IMR-90 (cell line): ENCODE data around the gene PAFAH2. TPM values are rescaled to one million over a fixed set of nuclear protein-coding genes. Genes with fewer than 3 reads are reported as not detected.

Experiments
- ATAC-seq: fragments of 200-7000 bp; cut with Tn5 transposase; 2 replicates; pipeline ENCODE4 v1.9.1; 2020; ENCODE audit warnings: low read depth, mild to moderate bottlenecking, moderate library complexity
- BruUV-seq: library from RNA; stranded (reverse); fragments of 400-500 nt; replicated peaks from 2 replicates; lab custom pipeline; 2021; lab: Mats Ljungman, UMichigan
- CTCF ChIA-PET: fragments of 300-600 bp; formaldehyde crosslinking; extraction: SDS; loops from one replicate; lab custom pipeline; 2021; ENCODE audit warnings: antibody characterized with exemption; lab: Yijun Ruan, JAX
- POLR2A ChIA-PET: fragments of 300-600 bp; sonication (Branson Sonifier 250); formaldehyde crosslinking; loops from one replicate; lab custom pipeline; 2022; ENCODE audit warnings: antibody characterized with exemption; ENCODE audit not compliant: unreplicated experiment; lab: Charles Lee
- DNase-seq: peaks from one replicate; pipeline ENCODE4 v3.0.0; 2013
- H2AFZ ChIP-seq: replicated peaks from 2 replicates; pipeline ENCODE3; 2013; ENCODE audit warnings: low read length, mild to moderate bottlenecking; ENCODE audit not compliant: poor library complexity
- H2AK5ac ChIP-seq: 2 replicates; pipeline ENCODE4 v1.6.1; 2013; ENCODE audit warnings: low read depth, low read length, inconsistent platforms
- H2AK9ac ChIP-seq: replicated peaks from 2 replicates; pipeline ENCODE3; 2013; ENCODE audit warnings: mild to moderate bottlenecking, low read depth, low read length, moderate library complexity; ENCODE audit not compliant: poor library complexity
- H2BK120ac ChIP-seq: 2 replicates; pipeline ENCODE4 v1.6.1; 2013; ENCODE audit warnings: low read depth, low read length, inconsistent platforms
- H2BK15ac ChIP-seq: 3 replicates; pipeline ENCODE4 v1.6.1; 2013; ENCODE audit warnings: low read depth, low read length, inconsistent platforms
- H2BK20ac ChIP-seq: 2 replicates; pipeline ENCODE4 v1.6.1; 2013; ENCODE audit warnings: low read depth, mild to moderate bottlenecking, inconsistent platforms, low read length, moderate library complexity
- H2BK5ac ChIP-seq: 2 replicates; pipeline ENCODE4 v1.6.1; 2013; ENCODE audit warnings: mild to moderate bottlenecking, low read depth, low read length, inconsistent platforms; ENCODE audit not compliant: poor library complexity, severe bottlenecking
- H3K14ac ChIP-seq: replicated peaks from 2 replicates; pipeline ENCODE4 v1.6.1; 2013; ENCODE audit warnings: low read depth, low read length, inconsistent platforms
- H3K18ac ChIP-seq: 2 replicates; pipeline ENCODE4 v1.6.1; 2013; ENCODE audit warnings: low read depth, low read length, control low read depth
- H3K23ac ChIP-seq: 2 replicates; pipeline ENCODE4 v1.6.1; 2013; ENCODE audit warnings: low read depth, low read length, inconsistent platforms
- H3K27ac ChIP-seq: 2 replicates; pipeline ENCODE4 v1.5.1; 2013; ENCODE audit warnings: mild to moderate bottlenecking, control low read depth, low read length; ENCODE audit not compliant: insufficient read depth
- H3K27me3 ChIP-seq: 2 replicates; pipeline ENCODE4 v1.6.1; 2013; ENCODE audit warnings: low read length; ENCODE audit not compliant: control insufficient read depth, insufficient read depth
- H3K36me3 ChIP-seq: 2 replicates; pipeline ENCODE4 v1.6.1; 2013; ENCODE audit warnings: low read length, mixed read lengths; ENCODE audit not compliant: control insufficient read depth, insufficient read depth
- H3K4ac ChIP-seq: 2 replicates; pipeline ENCODE4 v1.6.1; 2013; ENCODE audit warnings: low read depth, low read length, inconsistent platforms
- H3K4me1 ChIP-seq: 2 replicates; pipeline ENCODE4 v1.6.1; 2013; ENCODE audit warnings: low read length, mixed read lengths; ENCODE audit not compliant: control insufficient read depth, insufficient read depth
- H3K4me2 ChIP-seq: 2 replicates; pipeline ENCODE4 v1.6.1; 2013; ENCODE audit warnings: low read depth, mild to moderate bottlenecking, control low read depth, low read length, moderate library complexity
- H3K4me3 ChIP-seq: 2 replicates; pipeline ENCODE4 v1.5.1; 2013; ENCODE audit warnings: low read depth, mild to moderate bottlenecking, control low read depth, low read length, moderate library complexity; ENCODE audit not compliant: insufficient read depth
- H3K56ac ChIP-seq: 2 replicates; pipeline ENCODE4 v1.6.1; 2013; ENCODE audit warnings: low read length, inconsistent platforms; ENCODE audit not compliant: insufficient read depth; ENCODE audit errors: extremely low read depth
- H3K79me1 ChIP-seq, 2 experiments: 2 replicates each; pipeline ENCODE4 v1.6.1; 2013; ENCODE audit warnings: low read length in 2 of 2, inconsistent platforms in 1 of 2, low read depth in 1 of 2
- H3K9ac ChIP-seq: 2 replicates; pipeline ENCODE4 v1.6.1; 2013; ENCODE audit warnings: low read depth, low read length, control low read depth
- H3K9me1 ChIP-seq: 2 replicates; pipeline ENCODE4 v1.6.1; 2013; ENCODE audit warnings: low read length, inconsistent platforms; ENCODE audit not compliant: insufficient read depth
- H3K9me3 ChIP-seq: 2 replicates; pipeline ENCODE4 v1.6.1; 2013; ENCODE audit warnings: low read length; ENCODE audit not compliant: control insufficient read depth, insufficient read depth
- H4K20me1 ChIP-seq: 2 replicates; pipeline ENCODE4 v1.6.1; 2013; ENCODE audit warnings: low read length, inconsistent platforms; ENCODE audit not compliant: insufficient read depth
- H4K5ac ChIP-seq: 2 replicates; pipeline ENCODE4 v1.6.1; 2013; ENCODE audit warnings: mild to moderate bottlenecking, low read depth, low read length, control low read depth
- H4K8ac ChIP-seq, 2 experiments: 2 replicates each; pipeline ENCODE4 v1.6.1; 2013; ENCODE audit warnings: low read depth in 2 of 2, low read length in 2 of 2, control low read depth in 1 of 2, inconsistent platforms in 1 of 2
- H4K91ac ChIP-seq: 2 replicates; pipeline ENCODE4 v1.6.1; 2013; ENCODE audit warnings: low read depth, low read length, inconsistent platforms; ENCODE audit not compliant: insufficient read depth
- CTCF ChIP-seq: conservative IDR thresholded peaks from 2 replicates; pipeline ENCODE4 v1.5.1; 2012; ENCODE audit warnings: mild to moderate bottlenecking, low read depth, low read length, improper control_type of control experiment
- ELK1 ChIP-seq: fragments of 150-350 bp; IDR thresholded peaks from 2 replicates; pipeline ENCODE4 v1.6.1; 2016; ENCODE audit warnings: low read depth, mild to moderate bottlenecking, low read length, moderate library complexity, borderline replicate concordance
- MAFK ChIP-seq: IDR thresholded peaks from 2 replicates; pipeline ENCODE4 v1.6.1; 2012; ENCODE audit warnings: low read depth, low read length, improper control_type of control experiment
- MAZ ChIP-seq: IDR thresholded peaks from 2 replicates; pipeline ENCODE4 v1.6.1; 2012; ENCODE audit warnings: low read depth, mild to moderate bottlenecking, low read length, improper control_type of control experiment, moderate library complexity, borderline replicate concordance
- MXI1 ChIP-seq: IDR thresholded peaks from 2 replicates; pipeline ENCODE4 v1.6.1; 2012; ENCODE audit warnings: low read depth, mild to moderate bottlenecking, low read length, moderate library complexity, borderline replicate concordance
- RAD21 ChIP-seq: IDR thresholded peaks from 2 replicates; pipeline ENCODE4 v1.6.1; 2012; ENCODE audit warnings: low read length, improper control_type of control experiment
- SMC3 ChIP-seq: fragments of 150-350 bp; IDR thresholded peaks from 2 replicates; pipeline ENCODE4 v1.6.1; 2016; ENCODE audit warnings: low read depth, mild to moderate bottlenecking, antibody characterized with exemption, low read length, moderate library complexity
- USF2 ChIP-seq: fragments of 150-350 bp; IDR thresholded peaks from 2 replicates; pipeline ENCODE4 v1.6.1; 2017; ENCODE audit warnings: mild to moderate bottlenecking, antibody characterized with exemption, low read length, low read depth
- WGBS, 2 experiments: methylation state at CpG; one replicate each; pipeline versions ENCODE4 v1.1.5 to v1.1.7; 2013; ENCODE audit warnings: missing lambda C conversion rate in 2 of 2; ENCODE audit not compliant: insufficient read length in 1 of 2; ENCODE audit errors: extremely low coverage in 2 of 2; 5-methylcytosine and 5-hydroxymethylcytosine counted together
- dilution Hi-C: fragments of 300-500 bp; cut with HindIII; formaldehyde crosslinking; loops from one replicate; pipeline ENCODE4 v1.14.3; 2018; ENCODE audit warnings: low sequenced_read_pairs; ENCODE audit not compliant: unreplicated experiment
- in situ Hi-C: fragments of 300-500 bp; cut with MboI; formaldehyde crosslinking; loops from 3 replicates; pipeline ENCODE4 v1.14.3; 2019; ENCODE audit warnings: low sequenced_read_pairs, inconsistent platforms, mixed read lengths
- intact Hi-C: fragments of 100-400 bp; cut with micrococcal nuclease; formaldehyde crosslinking; loops from 2 replicates; pipeline ENCODE4 v1.10.0; 2022
- polyA plus RNA-seq, 3 experiments: library from polyadenylated mRNA; depleted of rRNA; stranded (reverse); fragments of >200 nt; gene quantifications; 2 replicates each; pipeline ENCODE4 v1.2.3, GENCODE V29; 2012; ENCODE audit warnings: low replicate concordance in 1 of 3
- total RNA-seq: library from RNA; depleted of rRNA; stranded (reverse); fragments of >200 nt; gene quantifications from 2 replicates; pipeline ENCODE4 v1.2.3, GENCODE V29; 2012

Gene PAFAH2
- total and polyA plus RNA-seq, 2 of the 4 experiments (the other 2 are of a cell fraction), result 8.3 to 12.2 TPM

- TF ChIP-seq SMC3, result no peak
- no peak for TF ChIP-seq MAFK
- no peak for TF ChIP-seq CTCF
These were observed 79.2 kb downstream of the PAFAH2 start (continued) for GRCh38 chr1:25918615-25919014.

GRCh38 chr1:25917996-25918395, 79.9 kb downstream of the PAFAH2 start:
- in situ Hi-C loops, result no loop called here
- no peak overlapping the region for H3K27ac ChIP-seq
- POLR2A ChIA-PET, result no interaction called here
- DNase-seq, result peak; percentile 51
- peaks cover 8% of the 10 kb centered on the region for H3K4me1 ChIP-seq
- peak; percentile 16; the same call in 1 of the 2 replicates for ATAC-seq
- no peak overlapping the region for H2BK15ac ChIP-seq
- H4K20me1 ChIP-seq, result no peaks in the 10 kb centered on the region
- no TSS peak for BruUV-seq
- H3K56ac ChIP-seq, result no peak overlapping the region
- H3K9ac ChIP-seq, result no peak overlapping the region
- H3K4ac ChIP-seq, result no peak overlapping the region
- H3K23ac ChIP-seq, result no peak overlapping the region
- no peak overlapping the region for H4K8ac ChIP-seq
- intact Hi-C loops, result no loop called here
- H2AK9ac ChIP-seq, result no peak overlapping the region
- H2BK5ac ChIP-seq, result no peak overlapping the region
- 13% methylated on average over 5 of the region's 5 CpGs; no CpG with 5 or more reads in 1 of the 2 experiments for WGBS, 2 experiments
- H3K4me2 ChIP-seq, result peak overlapping the region; percentile 18; the same call in 1 of the 2 replicates
- no peaks in the 10 kb centered on the region; the same call in 1 of the 2 replicates for H3K9me1 ChIP-seq
- H2AFZ ChIP-seq, result peak overlapping the region; percentile 67
- H3K4me3 ChIP-seq, result no peak overlapping the region
- dilution Hi-C loops, result no loop called here
- CTCF ChIA-PET, result no interaction called here
- H2BK120ac ChIP-seq, result no peak overlapping the region
- no peak overlapping the region for H4K5ac ChIP-seq
- no peak overlapping the region for H2BK20ac ChIP-seq
- TF ChIP-seq MAZ, result no peak
- TF ChIP-seq USF2, result no peak
- TF ChIP-seq RAD21, result no peak
- TF ChIP-seq ELK1, result no peak
- TF ChIP-seq CTCF, result no peak
- no peak for TF ChIP-seq MXI1
- TF ChIP-seq SMC3, result no peak
- H3K14ac ChIP-seq, result no peak overlapping the region
- no peak overlapping the region for H4K91ac ChIP-seq
- no peaks in the 10 kb centered on the region for H3K27me3 ChIP-seq
- H2AK5ac ChIP-seq, result no peak overlapping the region
- H3K36me3 ChIP-seq, result no peaks in the 10 kb centered on the region
- no peak overlapping the region for H3K18ac ChIP-seq
- no peaks in the 10 kb centered on the region for H3K9me3 ChIP-seq
- no peaks in the 10 kb centered on the region for H3K79me1 ChIP-seq
